ENCODE data around the gene GTPBP2. TPM values are rescaled to one million over a fixed set of nuclear protein-coding genes. Genes with fewer than 3 reads are reported as not detected.
A peak's percentile ranks its signal among the peaks of the same experiment; 100 is the strongest.

The GTPBP2 gene
- total and polyA plus RNA-seq, 2 of the 13 experiments (the other 11 are each of a cell fraction or from before 2014, with no cell fraction given) = 26.9 to 88.2 TPM

GRCh38 chr6:43575772-43576551, 53.1 kb downstream of the GTPBP2 start, which contains the start of the genes POLH and XPO5 (continued):
- TF ChIP-seq ZNF367 (CRISPR knock-in tag; IDR thresholded peaks at IDR 0.05; ENCODE audit: borderline replicate concordance) (no peak; the same call in 1 of the 2 replicates), RBM22 (optimal IDR thresholded peaks at IDR 0.05; ENCODE audit: low read length) (peak; percentile 34), PREB (CRISPR knock-in tag; IDR thresholded peaks at IDR 0.05) (0 out of 2 replicates have a peak, but pooled peaks have one; percentile 20), CSRNP2 (CRISPR knock-in tag; conservative IDR thresholded peaks at IDR 0.05; ENCODE audit: low read depth) (0 out of 2 replicates have a peak, but pooled peaks have one; percentile 65), ZNF550 (CRISPR knock-in tag; IDR thresholded peaks at IDR 0.05; ENCODE audit: borderline replicate concordance) (no peak), ZNF251 (CRISPR knock-in tag; IDR thresholded peaks at IDR 0.05) (no peak), MTA3 (CRISPR knock-in tag; IDR thresholded peaks at IDR 0.05) (no peak), ARNTL (CRISPR knock-in tag; IDR thresholded peaks at IDR 0.05) (peak; percentile 87), SMARCE1 (IDR thresholded peaks at IDR 0.05; ENCODE audit: borderline replicate concordance) (no peak), FLYWCH1 (CRISPR knock-in tag; IDR thresholded peaks at IDR 0.05) (no peak), ZNF609 (CRISPR knock-in tag; IDR thresholded peaks at IDR 0.05; ENCODE audit: borderline replicate concordance) (peak; percentile 49)
- TF ChIP-seq, protein P1, sequence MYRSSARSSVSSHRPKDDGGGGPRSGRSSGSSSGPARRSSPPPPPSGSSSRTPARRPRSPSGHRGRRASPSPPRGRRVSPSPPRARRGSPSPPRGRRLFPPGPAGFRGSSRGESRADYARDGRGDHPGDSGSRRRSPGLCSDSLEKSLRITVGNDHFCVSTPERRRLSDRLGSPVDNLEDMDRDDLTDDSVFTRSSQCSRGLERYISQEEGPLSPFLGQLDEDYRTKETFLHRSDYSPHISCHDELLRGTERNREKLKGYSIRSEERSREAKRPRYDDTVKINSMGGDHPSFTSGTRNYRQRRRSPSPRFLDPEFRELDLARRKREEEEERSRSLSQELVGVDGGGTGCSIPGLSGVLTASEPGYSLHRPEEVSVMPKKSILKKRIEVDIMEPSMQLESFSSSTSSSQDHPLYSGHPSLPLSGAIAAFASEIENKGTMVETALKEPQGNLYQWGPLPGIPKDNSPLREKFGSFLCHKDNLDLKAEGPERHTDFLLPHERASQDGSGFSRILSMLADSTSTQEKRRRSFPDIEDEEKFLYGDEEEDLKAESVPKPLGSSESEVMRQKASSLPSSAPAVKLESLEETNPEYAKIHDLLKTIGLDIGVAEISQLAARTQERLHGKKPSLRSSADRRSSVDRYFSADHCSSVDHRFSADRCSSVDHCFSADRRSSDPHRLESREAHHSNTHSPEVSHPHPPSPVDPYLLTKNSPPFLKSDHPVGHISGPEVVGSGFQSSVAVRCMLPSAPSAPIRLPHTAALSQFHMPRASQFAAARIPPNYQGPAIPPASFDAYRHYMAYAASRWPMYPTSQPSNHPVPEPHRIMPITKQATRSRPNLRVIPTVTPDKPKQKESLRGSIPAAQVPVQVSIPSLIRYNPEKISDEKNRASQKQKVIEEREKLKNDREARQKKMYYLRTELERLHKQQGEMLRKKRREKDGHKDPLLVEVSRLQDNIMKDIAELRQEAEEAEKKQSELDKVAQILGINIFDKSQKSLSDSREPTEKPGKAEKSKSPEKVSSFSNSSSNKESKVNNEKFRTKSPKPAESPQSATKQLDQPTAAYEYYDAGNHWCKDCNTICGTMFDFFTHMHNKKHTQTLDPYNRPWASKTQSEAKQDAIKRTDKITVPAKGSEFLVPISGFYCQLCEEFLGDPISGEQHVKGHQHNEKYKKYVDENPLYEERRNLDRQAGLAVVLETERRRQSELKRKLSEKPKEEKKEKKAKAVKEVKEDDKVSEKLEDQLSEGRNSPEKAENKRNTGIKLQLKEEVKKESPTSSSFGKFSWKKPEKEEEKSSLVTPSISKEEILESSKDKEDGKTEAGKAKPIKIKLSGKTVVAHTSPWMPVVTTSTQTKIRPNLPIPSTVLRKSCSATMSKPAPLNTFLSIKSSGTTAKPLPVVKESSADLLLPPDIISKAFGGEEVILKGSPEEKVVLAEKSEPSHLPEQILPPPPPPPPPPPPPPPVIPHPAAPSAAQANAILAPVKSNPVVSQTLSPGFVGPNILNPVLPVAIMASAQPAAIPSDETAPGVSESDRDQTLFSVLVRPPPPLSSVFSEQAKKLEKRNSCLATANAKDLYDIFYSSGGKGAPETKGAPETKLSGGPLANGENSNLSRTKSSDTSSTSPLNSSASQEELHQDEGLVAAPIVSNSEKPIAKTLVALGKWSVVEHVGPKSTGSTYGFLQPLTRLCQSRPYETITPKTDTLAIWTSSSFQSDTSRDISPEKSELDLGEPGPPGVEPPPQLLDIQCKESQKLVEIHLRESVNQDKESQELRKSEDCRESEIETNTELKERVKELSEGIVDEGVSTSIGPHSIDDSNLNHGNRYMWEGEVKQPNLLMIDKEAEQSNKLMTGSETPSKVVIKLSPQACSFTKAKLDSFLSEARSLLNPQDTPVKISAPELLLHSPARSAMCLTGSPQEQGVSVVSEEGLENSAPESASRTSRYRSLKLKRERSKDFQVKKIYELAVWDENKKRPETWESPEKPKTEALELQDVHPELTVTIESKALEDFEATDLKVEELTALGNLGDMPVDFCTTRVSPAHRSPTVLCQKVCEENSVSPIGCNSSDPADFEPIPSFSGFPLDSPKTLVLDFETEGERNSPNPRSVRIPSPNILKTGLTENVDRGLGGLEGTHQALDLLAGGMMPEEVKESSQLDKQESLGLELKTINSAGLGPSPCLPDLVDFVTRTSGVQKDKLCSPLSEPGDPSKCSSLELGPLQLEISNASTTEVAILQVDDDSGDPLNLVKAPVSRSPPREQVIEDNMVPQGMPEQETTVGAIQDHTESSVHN (CRISPR knock-in tag; IDR thresholded peaks at IDR 0.05) = no peak
